GM21576 (cell line): Measurements from ENCODE around the gene ZIC1.
A peak's percentile ranks its signal among the peaks of the same experiment; 100 is the strongest.

Experiments
- ATAC-seq: cut with Tn5 transposase; IDR thresholded peaks from one replicate; pipeline ENCODE4 v1.9.1; 2021; ENCODE audit warnings: mild to moderate bottlenecking, moderate library complexity; ENCODE audit not compliant: unreplicated experiment

ZIC1 gene

GRCh38 chr3:147409143-147410115 is at the start of gene ZIC1:
ZIC1 (plus strand) TSS chr3:147409365; CDS start chr3:147410113, 748 bp downstream.
- no peak for ATAC-seq

- no peak for ATAC-seq
Measured at GRCh38 chr3:147360051-147360439, 49.1 kb upstream of the ZIC1 start.

- no peak for ATAC-seq
Measured at GRCh38 chr3:147360646-147361453, 48.3 kb upstream of the ZIC1 start.

GRCh38 chr3:147361454-147362420 is 47.4 kb upstream of the ZIC1 start:
- peak; percentile 74 for ATAC-seq

- ATAC-seq: no peak
Measured at GRCh38 chr3:147364771-147365170, 44.4 kb upstream of the ZIC1 start.

- ATAC-seq: no peak
Measured at GRCh38 chr3:147365196-147366115, 43.7 kb upstream of the ZIC1 start.

- no peak for ATAC-seq
Measured at GRCh38 chr3:147367676-147368075, 41.5 kb upstream of the ZIC1 start.

GRCh38 chr3:147368151-147368550 is 41.0 kb upstream of the ZIC1 start:
- ATAC-seq: no peak

- no peak for ATAC-seq
Measured at GRCh38 chr3:147368561-147369221, 40.5 kb upstream of the ZIC1 start.

- ATAC-seq: no peak
Measured at GRCh38 chr3:147369231-147369630, 39.9 kb upstream of the ZIC1 start.

- no peak for ATAC-seq
Measured at GRCh38 chr3:147369661-147370123, 39.5 kb upstream of the ZIC1 start.

GRCh38 chr3:147370349-147370748 is 38.8 kb upstream of the ZIC1 start:
- no peak for ATAC-seq

- ATAC-seq: no peak
Measured at GRCh38 chr3:147371140-147371539, 38.0 kb upstream of the ZIC1 start.

- ATAC-seq: no peak
Measured at GRCh38 chr3:147371771-147372340, 37.3 kb upstream of the ZIC1 start.

- ATAC-seq: no peak
Measured at GRCh38 chr3:147372525-147373027, 36.6 kb upstream of the ZIC1 start.

GRCh38 chr3:147373301-147373700 is 35.9 kb upstream of the ZIC1 start:
- ATAC-seq: no peak

GRCh38 chr3:147377412-147378367 is 31.5 kb upstream of the ZIC1 start:
- no peak for ATAC-seq
